CD14-positive monocyte (primary cell): ENCODE results near the gene GAPT. TPM values are rescaled to one million over a fixed set of nuclear protein-coding genes. Genes with fewer than 3 reads are reported as not detected.

Experiments
- DNase-seq, 3 donors: peaks; one replicate each; pipeline ENCODE4 v3.0.0-alpha.2; 2011 to 2022
- H2AFZ ChIP-seq: 2 replicates; pipeline ENCODE4 v1.6.0; 2012; ENCODE audit warnings: mild to moderate bottlenecking, low read depth, low read length, inconsistent platforms; ENCODE audit not compliant: insufficient read depth, poor library complexity, severe bottlenecking
- H3K27ac ChIP-seq, 2 donors: 1 replicate in 1 of 2; 2 replicates in 1 of 2; pipeline ENCODE4 v1.5.1; 2012 to 2013; ENCODE audit warnings: low read length in 2 of 2, control low read depth in 1 of 2, inconsistent platforms in 1 of 2, low read depth in 1 of 2, mild to moderate bottlenecking in 1 of 2
- H3K27me3 ChIP-seq, 2 donors: one replicate each; pipeline versions ENCODE4 v1.6.0 to v1.6.1; 2011 to 2013; ENCODE audit warnings: low read length in 2 of 2; ENCODE audit not compliant: control insufficient read depth in 2 of 2, insufficient read depth in 2 of 2
- H3K36me3 ChIP-seq, 2 donors: replicated peaks in 1 of 2; 1 replicate in 1 of 2; 2 replicates in 1 of 2; pipeline versions ENCODE4 v1.5.1 to v1.6.1; 2012 to 2013; ENCODE audit warnings: low read length in 2 of 2, control low read depth in 1 of 2, inconsistent platforms in 1 of 2, mild to moderate bottlenecking in 1 of 2; ENCODE audit not compliant: insufficient read depth in 2 of 2, control insufficient read depth in 1 of 2
- H3K4me1 ChIP-seq, 2 donors: 1 replicate in 1 of 2; 2 replicates in 1 of 2; pipeline versions ENCODE4 v1.5.1 to v1.6.1; 2012 to 2013; ENCODE audit warnings: low read length in 2 of 2, control low read depth in 1 of 2, inconsistent platforms in 1 of 2, mild to moderate bottlenecking in 1 of 2, moderate library complexity in 1 of 2; ENCODE audit not compliant: insufficient read depth in 2 of 2, control insufficient read depth in 1 of 2
- H3K4me2 ChIP-seq: replicated peaks from 2 replicates; pipeline ENCODE3; 2012; ENCODE audit warnings: low read length, moderate library complexity, mild to moderate bottlenecking; ENCODE audit not compliant: poor library complexity, severe bottlenecking; ENCODE audit errors: extremely low read depth
- H3K4me3 ChIP-seq, 3 experiments: fragments of 200-600 bp in 1 of 3; sonication (generic) in 1 of 3; replicated peaks in 1 of 3; 1 replicate in 2 of 3; 2 replicates in 1 of 3; pipeline ENCODE4 v1.5.1; 2011 to 2013; ENCODE audit warnings: low read length in 3 of 3, mild to moderate bottlenecking in 3 of 3, control low read depth in 2 of 3, low read depth in 2 of 3, inconsistent platforms in 1 of 3, moderate library complexity in 1 of 3
- H3K79me2 ChIP-seq: 2 replicates; pipeline ENCODE4 v1.6.0; 2012; ENCODE audit warnings: mild to moderate bottlenecking, control low read depth, inconsistent platforms, low read length, moderate library complexity; ENCODE audit not compliant: insufficient read depth
- H3K9ac ChIP-seq: 2 replicates; pipeline ENCODE4 v1.6.0; 2017; ENCODE audit warnings: low read length, mild to moderate bottlenecking; ENCODE audit not compliant: insufficient read depth, poor library complexity, severe bottlenecking
- H3K9me3 ChIP-seq, 2 donors: replicated peaks in 1 of 2; 1 replicate in 1 of 2; 2 replicates in 1 of 2; pipeline versions ENCODE4 v1.5.1 to v1.6.1; 2012 to 2013; ENCODE audit warnings: low read length in 2 of 2, control low read depth in 1 of 2; ENCODE audit not compliant: control insufficient read depth in 1 of 2, insufficient read depth in 1 of 2
- H4K20me1 ChIP-seq: 2 replicates; pipeline ENCODE4 v1.6.0; 2012; ENCODE audit warnings: mild to moderate bottlenecking, low read length, control low read depth, moderate library complexity; ENCODE audit not compliant: insufficient read depth
- H3K27ac Mint-ChIP-seq, 7 donors: one replicate each; pipeline ENCODE4 v1.8.0; 2020; ENCODE audit warnings: mild to moderate bottlenecking in 7 of 7, mixed read lengths in 7 of 7, moderate library complexity in 6 of 7, inconsistent platforms in 2 of 7
- H3K27me3 Mint-ChIP-seq, 3 donors: one replicate each; pipeline ENCODE4 v1.8.0; 2021 to 2022; ENCODE audit warnings: low read depth in 3 of 3, mild to moderate bottlenecking in 3 of 3, mixed read lengths in 3 of 3, moderate library complexity in 3 of 3, inconsistent platforms in 1 of 3
- H3K36me3 Mint-ChIP-seq, 2 donors: one replicate each; pipeline ENCODE4 v1.8.0; 2020; ENCODE audit warnings: mixed read lengths in 2 of 2, inconsistent platforms in 1 of 2, mild to moderate bottlenecking in 1 of 2
- H3K4me1 Mint-ChIP-seq: one replicate; pipeline ENCODE4 v1.8.0; 2020; ENCODE audit warnings: mild to moderate bottlenecking, mixed read lengths
- H3K4me3 Mint-ChIP-seq, 2 donors: one replicate each; pipeline ENCODE4 v1.8.0; 2020; ENCODE audit warnings: mild to moderate bottlenecking in 2 of 2, mixed read lengths in 2 of 2, moderate library complexity in 1 of 2
- H3K9me3 Mint-ChIP-seq, 7 donors: one replicate each; pipeline ENCODE4 v1.8.0; 2020 to 2022; ENCODE audit warnings: mixed read lengths in 7 of 7, mild to moderate bottlenecking in 6 of 7, moderate library complexity in 6 of 7, inconsistent platforms in 2 of 7
- WGBS: methylation state at CpG from one replicate; pipeline ENCODE4 v1.1.5; 2013; ENCODE audit warnings: missing lambda C conversion rate; ENCODE audit not compliant: insufficient coverage; 5-methylcytosine and 5-hydroxymethylcytosine counted together
- intact Hi-C, 2 donors: fragments of 100-400 bp; cut with micrococcal nuclease; formaldehyde crosslinking; loops; one replicate each; pipeline versions ENCODE4 v1.15.0 to v1.15.1; 2023
- polyA minus RNA-seq: library from RNA; depleted of rRNA, polyadenylated mRNA; stranded (reverse); fragments of >200 nt; gene quantifications from 2 replicates; pipeline ENCODE4 v1.2.3, GENCODE V29; 2012
- polyA plus RNA-seq, 3 donors: library from polyadenylated mRNA; depleted of rRNA in 1 of 3; unstranded in 2 of 3; stranded (reverse) in 1 of 3; fragments of 300-500 nt in 2 of 3; fragments of >200 nt in 1 of 3; fragmentation: Illumina TruSeq in 2 of 3; gene quantifications; 1 replicate in 2 of 3; 2 replicates in 1 of 3; pipeline ENCODE4 v1.2.3, GENCODE V29; 2012 to 2021
- total RNA-seq, 12 experiments: library from RNA in 1 of 12; stranded (reverse) in 1 of 12; fragments of 120-200 nt in 1 of 12; gene quantifications; one replicate each; pipeline ENCODE4 v1.2.4 and lab custom pipeline; 2013 to 2026; ENCODE audit warnings: mixed read lengths in 6 of 12, inconsistent platforms in 1 of 12
- TF ChIP-seq, protein P1 (sequence below): fragments of 200-600 bp; IDR thresholded peaks from one replicate; pipeline ENCODE4 v1.8.0; 2022; ENCODE audit warnings: antibody characterized with exemption, mild to moderate bottlenecking

GAPT gene
- 191 TPM for total RNA-seq (2013)
- polyA plus RNA-seq (100 to 1,000 TPM in 2 of 3 donors, 10 to 100 TPM in 1; 46.7 to 173 (median 103) TPM), polyA minus RNA-seq (36.0 and 66.9 TPM in 2 replicates), total RNA-seq (lab: John Stamatoyannopoulos, UW) (44.1 to 96.6 (median 67.9) reads per million in 11 experiments)

- Mint-ChIP-seq H3K4me3 (peak within 1 kb of the TSS; percentile 75 to 92), H3K4me1 (peaks cover 48% of the 10 kb centered on the region), H3K36me3 (peaks cover 25 to 28% of the 10 kb centered on the region in 2 donors), H3K27ac (peak within 1 kb of the TSS; percentile 82 to 96 (median 89)), H3K9me3 (peaks cover 0 to 2% (median 1%) of the 10 kb centered on the region in 7 donors), H3K27me3 (peaks cover 0 to 2% (median 0%) of the 10 kb centered on the region in 3 donors)
- Histone ChIP-seq H3K9me3 (peaks cover 0 to 3% of the 10 kb centered on the region in 2 donors), H3K4me2 (peak within 1 kb of the TSS; percentile 82), H3K36me3 (peaks cover 17 to 21% of the 10 kb centered on the region in 2 donors), H3K27me3 (no peaks in the 10 kb centered on the region), H3K79me2 (peaks cover 51% of the 10 kb centered on the region), H4K20me1 (no peaks in the 10 kb centered on the region), H2AFZ (peak within 1 kb of the TSS; percentile 24), H3K4me3 (peak within 1 kb of the TSS; percentile 72 to 98 (median 80)), H3K4me1 (peaks cover 34 to 60% of the 10 kb centered on the region in 2 donors), H3K9ac (peak within 1 kb of the TSS; percentile 75), H3K27ac (peak within 1 kb of the TSS in 1 of 2 donors; percentile 91)
- DNase-seq: peak; percentile 81 to 91 (median 90)
- intact Hi-C loops: no loop called here
- TF ChIP-seq, protein P1, sequence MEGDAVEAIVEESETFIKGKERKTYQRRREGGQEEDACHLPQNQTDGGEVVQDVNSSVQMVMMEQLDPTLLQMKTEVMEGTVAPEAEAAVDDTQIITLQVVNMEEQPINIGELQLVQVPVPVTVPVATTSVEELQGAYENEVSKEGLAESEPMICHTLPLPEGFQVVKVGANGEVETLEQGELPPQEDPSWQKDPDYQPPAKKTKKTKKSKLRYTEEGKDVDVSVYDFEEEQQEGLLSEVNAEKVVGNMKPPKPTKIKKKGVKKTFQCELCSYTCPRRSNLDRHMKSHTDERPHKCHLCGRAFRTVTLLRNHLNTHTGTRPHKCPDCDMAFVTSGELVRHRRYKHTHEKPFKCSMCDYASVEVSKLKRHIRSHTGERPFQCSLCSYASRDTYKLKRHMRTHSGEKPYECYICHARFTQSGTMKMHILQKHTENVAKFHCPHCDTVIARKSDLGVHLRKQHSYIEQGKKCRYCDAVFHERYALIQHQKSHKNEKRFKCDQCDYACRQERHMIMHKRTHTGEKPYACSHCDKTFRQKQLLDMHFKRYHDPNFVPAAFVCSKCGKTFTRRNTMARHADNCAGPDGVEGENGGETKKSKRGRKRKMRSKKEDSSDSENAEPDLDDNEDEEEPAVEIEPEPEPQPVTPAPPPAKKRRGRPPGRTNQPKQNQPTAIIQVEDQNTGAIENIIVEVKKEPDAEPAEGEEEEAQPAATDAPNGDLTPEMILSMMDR: no peak
- no CpG with 5 or more reads among the region's 6 CpGs for WGBS
Observed at GRCh38 chr5:58491216-58491892, at the start of gene GAPT. Gene GAPT, plus strand, starts transcription at chr5:58491435. Its CDS starts 3,102 bp downstream, at chr5:58494537.

GRCh38 chr5:58444805-58445204 is 46.4 kb upstream of the GAPT start:
- H3K9me3 Mint-ChIP-seq: peaks cover 2 to 17% (median 9%) of the 10 kb centered on the region in 7 donors
- H2AFZ ChIP-seq: no peak overlapping the region

More at GRCh38 chr5:58444805-58445204, 46.4 kb upstream of the GAPT start:
- Histone ChIP-seq H3K4me3 (no peak overlapping the region), H3K9me3 (peaks cover 0 to 11% of the 10 kb centered on the region in 2 donors), H3K9ac (no peak overlapping the region), H3K27me3 (no peaks in the 10 kb centered on the region), H4K20me1 (no peaks in the 10 kb centered on the region), H3K4me2 (no peak overlapping the region), H3K4me1 (no peaks in the 10 kb centered on the region), H3K27ac (no peak overlapping the region), H3K36me3 (no peaks in the 10 kb centered on the region), H3K79me2 (no peaks in the 10 kb centered on the region)
- intact Hi-C loops: no loop called here
- Mint-ChIP-seq H3K27me3 (no peaks in the 10 kb centered on the region), H3K36me3 (no peaks in the 10 kb centered on the region), H3K27ac (no peak overlapping the region), H3K4me1 (no peaks in the 10 kb centered on the region), H3K4me3 (no peak overlapping the region)
- TF ChIP-seq, protein P1: no peak
- no peak for DNase-seq
